Measurements from ENCODE around the gene IRX4.
"Not testable (repeated sequence)": the region's sequence is repeated elsewhere in the genome, so short reads cannot be mapped to it uniquely, and the experiment has no call there.

Gene IRX4

DNA sequence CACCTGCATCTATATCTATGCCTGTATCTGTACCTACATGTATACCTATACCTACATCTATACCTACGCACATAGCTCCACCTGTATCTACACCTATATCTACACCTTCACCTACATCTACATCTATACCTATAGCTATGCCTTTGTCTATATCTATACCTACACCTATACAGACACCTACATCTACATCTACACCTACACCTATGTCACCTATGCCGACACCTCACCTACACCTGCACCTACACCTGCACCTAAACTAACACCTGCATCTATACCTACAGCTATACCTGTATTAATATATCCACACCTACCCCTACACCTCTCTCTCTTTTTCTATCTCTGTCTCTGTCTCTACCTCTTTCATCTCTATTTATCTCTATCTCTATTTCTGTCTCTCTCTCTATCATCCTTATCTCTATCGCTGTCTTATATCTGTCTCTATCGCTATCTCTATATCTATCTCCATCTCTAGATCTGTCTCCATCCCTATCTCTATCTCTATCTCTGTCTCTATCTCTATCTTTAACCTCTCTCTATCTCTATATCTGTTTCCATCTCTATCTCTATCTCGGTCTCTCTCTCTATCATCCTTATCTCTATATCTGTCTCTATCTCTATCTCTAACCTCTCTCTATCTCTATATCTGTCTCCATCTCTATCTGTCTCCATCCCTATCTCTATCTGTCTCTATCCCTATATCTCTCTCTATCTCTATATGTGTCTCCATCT lies 37.9 kb downstream of the IRX4 start:
- no peak overlapping the region for H3K4me3 ChIP-seq (ENCODE audit: low read depth, low read length)
- TF ChIP-seq, protein P1, sequence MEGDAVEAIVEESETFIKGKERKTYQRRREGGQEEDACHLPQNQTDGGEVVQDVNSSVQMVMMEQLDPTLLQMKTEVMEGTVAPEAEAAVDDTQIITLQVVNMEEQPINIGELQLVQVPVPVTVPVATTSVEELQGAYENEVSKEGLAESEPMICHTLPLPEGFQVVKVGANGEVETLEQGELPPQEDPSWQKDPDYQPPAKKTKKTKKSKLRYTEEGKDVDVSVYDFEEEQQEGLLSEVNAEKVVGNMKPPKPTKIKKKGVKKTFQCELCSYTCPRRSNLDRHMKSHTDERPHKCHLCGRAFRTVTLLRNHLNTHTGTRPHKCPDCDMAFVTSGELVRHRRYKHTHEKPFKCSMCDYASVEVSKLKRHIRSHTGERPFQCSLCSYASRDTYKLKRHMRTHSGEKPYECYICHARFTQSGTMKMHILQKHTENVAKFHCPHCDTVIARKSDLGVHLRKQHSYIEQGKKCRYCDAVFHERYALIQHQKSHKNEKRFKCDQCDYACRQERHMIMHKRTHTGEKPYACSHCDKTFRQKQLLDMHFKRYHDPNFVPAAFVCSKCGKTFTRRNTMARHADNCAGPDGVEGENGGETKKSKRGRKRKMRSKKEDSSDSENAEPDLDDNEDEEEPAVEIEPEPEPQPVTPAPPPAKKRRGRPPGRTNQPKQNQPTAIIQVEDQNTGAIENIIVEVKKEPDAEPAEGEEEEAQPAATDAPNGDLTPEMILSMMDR (IDR thresholded peaks at IDR 0.05; ENCODE audit: low read depth, low read length, missing control alignments), result no peak
- no peak for DNase-seq (ENCODE audit: low read depth)

DNA sequence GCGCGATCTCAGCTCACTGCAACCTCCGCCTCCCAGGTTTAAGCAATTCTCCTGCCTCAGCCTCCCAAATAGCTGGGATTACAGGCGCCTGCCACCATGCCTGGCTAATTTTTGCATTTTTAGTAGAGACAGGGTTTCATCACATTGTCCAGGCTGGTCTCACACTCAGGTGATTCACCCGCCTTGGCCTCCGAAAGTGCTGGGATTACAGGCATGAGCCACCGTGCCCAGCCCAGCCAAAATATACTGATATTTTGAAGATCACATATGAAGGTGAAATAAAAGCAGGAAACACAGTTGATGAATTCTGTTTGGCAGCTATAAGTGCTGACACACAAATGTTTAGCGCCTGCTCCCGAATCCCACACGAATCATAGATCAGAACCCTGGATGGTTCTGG lies 39.0 kb downstream of the IRX4 start:
- not testable (repeated sequence) for DNase-seq (ENCODE audit: low read depth); H3K4me3 ChIP-seq (ENCODE audit: low read depth, low read length)

DNA sequence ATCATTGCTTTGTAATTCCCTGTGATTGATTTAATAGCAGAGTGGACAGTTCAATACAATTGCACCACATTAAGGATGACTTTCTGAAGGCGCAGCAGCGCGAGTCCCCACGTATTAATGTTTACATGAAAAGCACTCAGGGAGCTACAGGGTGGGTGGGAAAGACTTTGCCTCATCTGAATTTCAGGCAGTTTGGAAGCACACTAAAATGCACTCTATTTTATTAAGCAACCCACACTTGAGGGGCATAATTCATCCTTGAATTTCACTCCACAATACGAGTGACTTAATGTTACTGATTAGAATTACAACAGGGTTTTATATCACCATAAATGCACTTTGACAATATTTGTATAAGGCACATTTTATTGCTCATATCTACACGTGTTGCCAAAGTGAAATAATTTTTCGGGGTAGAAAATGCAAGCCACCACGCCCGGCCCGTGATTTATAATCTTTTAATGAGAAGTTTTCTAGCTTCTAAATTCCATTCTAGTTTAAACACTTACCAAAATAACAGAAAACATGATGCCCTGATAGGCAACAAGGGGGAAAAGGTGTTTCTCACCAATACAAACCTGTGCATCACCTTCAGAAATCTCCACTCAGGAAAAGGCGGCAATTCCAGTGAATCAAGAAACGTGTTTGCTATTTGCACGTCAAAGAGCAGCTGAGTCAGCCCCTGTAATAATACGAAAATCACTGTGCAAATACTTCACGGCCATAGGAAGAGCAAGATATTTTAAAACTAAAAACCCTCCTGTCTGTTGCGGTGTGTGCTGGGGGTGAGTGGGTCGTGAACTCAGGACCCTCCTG lies 40.5 kb downstream of the IRX4 start:
- TF ChIP-seq, protein P1 (IDR thresholded peaks at IDR 0.05; ENCODE audit: low read depth, low read length, missing control alignments), result no peak
- H3K4me3 ChIP-seq (ENCODE audit: low read depth, low read length), result no peak overlapping the region
- DNase-seq (ENCODE audit: low read depth), result no peak

- H3K4me3 ChIP-seq (ENCODE audit: low read depth, low read length), result no peak overlapping the region
- DNase-seq (ENCODE audit: low read depth), result no peak
- TF ChIP-seq, protein P1 (IDR thresholded peaks at IDR 0.05; ENCODE audit: low read depth, low read length, missing control alignments), result no peak
These were observed 41.8 kb downstream of the IRX4 start for GRCh38 chr5:1840741-1841521.

GRCh38 chr5:1840071-1840547 lies 42.6 kb downstream of the IRX4 start:
- TF ChIP-seq, protein P1 (IDR thresholded peaks at IDR 0.05; ENCODE audit: low read depth, low read length, missing control alignments), result no peak
- no peak for DNase-seq (ENCODE audit: low read depth)
- no peak overlapping the region for H3K4me3 ChIP-seq (ENCODE audit: low read depth, low read length)

- TF ChIP-seq, protein P1 (IDR thresholded peaks at IDR 0.05; ENCODE audit: low read depth, low read length, missing control alignments), result no peak
- no peak overlapping the region for H3K4me3 ChIP-seq (ENCODE audit: low read depth, low read length)
- DNase-seq (ENCODE audit: low read depth), result no peak
These were observed 44.7 kb downstream of the IRX4 start for GRCh38 chr5:1838013-1838412.

Measured in GM12864 (cell line).